Heart left ventricle (tissue), 16 donors: ENCODE results near the gene CHAF1A. TPM values are rescaled to one million over a fixed set of nuclear protein-coding genes. Genes with fewer than 3 reads are reported as not detected.

Experiments
- ATAC-seq, 4 donors: fragments of 200-7000 bp; cut with Tn5 transposase; one replicate each; pipeline ENCODE4 v1.9.1; 2020 to 2022; ENCODE audit warnings: moderate library complexity in 4 of 4, mild to moderate bottlenecking in 3 of 4, moderate number of reproducible peaks in 1 of 4
- DNase-seq, 5 donors: peaks; one replicate each; pipeline ENCODE4 v3.0.0-alpha.2; 2020
- H3K27ac ChIP-seq, 12 donors: fragments of 200-600 bp; sonication (generic) in 4 of 12; one replicate each; pipeline versions ENCODE4 v1.5.0 to v1.8.0; 2016 to 2022; ENCODE audit warnings: mild to moderate bottlenecking in 2 of 12
- H3K27me3 ChIP-seq, 9 donors: fragments of 200-600 bp; sonication (generic) in 2 of 9; one replicate each; pipeline versions ENCODE4 v1.5.1 to v1.8.0; 2016 to 2022; ENCODE audit warnings: mild to moderate bottlenecking in 3 of 9
- H3K36me3 ChIP-seq, 9 donors: fragments of 200-600 bp; sonication (generic) in 2 of 9; one replicate each; pipeline versions ENCODE4 v1.5.0 to v1.8.0; 2018 to 2022; ENCODE audit warnings: mild to moderate bottlenecking in 2 of 9
- H3K4me1 ChIP-seq, 12 donors: fragments of 200-600 bp; sonication (generic) in 4 of 12; one replicate each; pipeline versions ENCODE4 v1.5.0 to v1.8.0; 2016 to 2022; ENCODE audit warnings: mild to moderate bottlenecking in 3 of 12
- H3K4me3 ChIP-seq, 12 donors: fragments of 200-600 bp; sonication (generic) in 4 of 12; one replicate each; pipeline versions ENCODE4 v1.5.0 to v1.8.0; 2017 to 2022; ENCODE audit warnings: mild to moderate bottlenecking in 9 of 12, moderate library complexity in 4 of 12
- H3K9me3 ChIP-seq, 12 donors: fragments of 200-600 bp; sonication (generic) in 4 of 12; one replicate each; pipeline versions ENCODE4 v1.5.0 to v1.8.0; 2016 to 2022; ENCODE audit warnings: mild to moderate bottlenecking in 1 of 12
- POLR2A ChIP-seq, 2 donors: fragments of 450-650 bp; IDR thresholded peaks; one replicate each; pipeline ENCODE4 v1.6.1; 2017; ENCODE audit warnings: antibody characterized with exemption in 2 of 2, mild to moderate bottlenecking in 2 of 2, moderate library complexity in 2 of 2
- WGBS, 4 donors: extraction: QIAGEN DNeasy Blood & Tissue Kit in 2 of 4; methylation state at CpG; one replicate each; pipeline versions ENCODE4 v1.1.5 to v1.1.7; 2013 to 2018; 5-methylcytosine and 5-hydroxymethylcytosine counted together
- intact Hi-C, 10 donors: fragments of 100-400 bp; cut with DNase I; formaldehyde crosslinking; loops; one replicate each; pipeline versions ENCODE4 v1.11.1 to v1.14.2; 2022
- polyA plus RNA-seq, 2 donors: library from polyadenylated mRNA; stranded (reverse); fragments of 200-250 nt; gene quantifications; one replicate each; pipeline ENCODE4 v1.2.3, GENCODE V29; 2013
- total RNA-seq, 9 donors: library from RNA; depleted of rRNA in 2 of 9; stranded (reverse); fragments of >200 nt in 2 of 9; fragmentation: NEBNext Ultra II Directional in 3 of 9; extraction: Animal tissue kit (Norgen Biotek cat#: 25700) in 3 of 9; gene quantifications; one replicate each; pipeline versions ENCODE4 v1.1.0 to v1.2.4, GENCODE V29; 2016 to 2023
- TF ChIP-seq, protein P1 (sequence below), 12 donors: fragments of 200-600 bp; sonication (generic) in 4 of 12; IDR thresholded peaks; one replicate each; pipeline versions ENCODE4 v1.5.0 to v1.8.0; 2018 to 2022; ENCODE audit warnings: antibody characterized with exemption in 12 of 12, mild to moderate bottlenecking in 5 of 12
- donor health status: ischemic (EF 13 %, LVEDD 7.1; RV severe dilation, severe dysfunction).
- donor health status: healthy with polysubstance abuse.
- donor health status: DM: no; HTN: yes; CAD: no.
- donor health status: DM: no; HTN: no; CAD: no.
- donor health status: ischemic (EF 25% LVEDD 6.9; RV normal size, moderate dysfunction).
- donor health status: ischemic (EF 25% LVEDD 5.7; RV mildly dilated, moderate dysfunction).
- donor health status: healthy.
- donor health status: DM: yes; HTN: yes; CAD: no.
- donor health status: ischemic (EF 35%, LVEDD 5.7; RV mildly dilated, moderate dysfunction).
- donor health status: nonischemic (EF 11% LVEDD 7.7; RV severe dilation, severe dysfunction).
- donor health status: DM: yes; HTN: yes; CAD: no.
- donor health status: PGD.
- donor health status: ischemic (EF 29% LVEDD 5.4; RV normal size, mild dysfunction).
- donor health status: nonischemic (EF 23%, LVEDD 6.1; RV moderate dilation, normal function).

The CHAF1A gene
- total and polyA plus RNA-seq, 11 donors, result 2.9 to 10.7 (median 5.5) TPM

GRCh38 chr19:4442819-4443146 lies 40.3 kb downstream of the CHAF1A start:
- no peak for TF ChIP-seq POLR2A (IDR thresholded peaks at IDR 0.05)
- TF ChIP-seq, protein P1, sequence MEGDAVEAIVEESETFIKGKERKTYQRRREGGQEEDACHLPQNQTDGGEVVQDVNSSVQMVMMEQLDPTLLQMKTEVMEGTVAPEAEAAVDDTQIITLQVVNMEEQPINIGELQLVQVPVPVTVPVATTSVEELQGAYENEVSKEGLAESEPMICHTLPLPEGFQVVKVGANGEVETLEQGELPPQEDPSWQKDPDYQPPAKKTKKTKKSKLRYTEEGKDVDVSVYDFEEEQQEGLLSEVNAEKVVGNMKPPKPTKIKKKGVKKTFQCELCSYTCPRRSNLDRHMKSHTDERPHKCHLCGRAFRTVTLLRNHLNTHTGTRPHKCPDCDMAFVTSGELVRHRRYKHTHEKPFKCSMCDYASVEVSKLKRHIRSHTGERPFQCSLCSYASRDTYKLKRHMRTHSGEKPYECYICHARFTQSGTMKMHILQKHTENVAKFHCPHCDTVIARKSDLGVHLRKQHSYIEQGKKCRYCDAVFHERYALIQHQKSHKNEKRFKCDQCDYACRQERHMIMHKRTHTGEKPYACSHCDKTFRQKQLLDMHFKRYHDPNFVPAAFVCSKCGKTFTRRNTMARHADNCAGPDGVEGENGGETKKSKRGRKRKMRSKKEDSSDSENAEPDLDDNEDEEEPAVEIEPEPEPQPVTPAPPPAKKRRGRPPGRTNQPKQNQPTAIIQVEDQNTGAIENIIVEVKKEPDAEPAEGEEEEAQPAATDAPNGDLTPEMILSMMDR (IDR thresholded peaks at IDR 0.05), result no peak
- ATAC-seq (no peak), DNase-seq (no peak)
- intact Hi-C loops, result no loop called here
- 84 to 89% (median 85%) methylated on average over 8 to 10 of the region's 10 CpGs for WGBS, 4 donors
- Histone ChIP-seq H3K4me3 (no peak overlapping the region), H3K27me3 (no peaks in the 10 kb centered on the region), H3K4me1 (no peaks in the 10 kb centered on the region), H3K27ac (no peak overlapping the region), H3K36me3 (peaks cover 0 to 45% (median 39%) of the 10 kb centered on the region in 9 donors), H3K9me3 (no peaks in the 10 kb centered on the region)

DNA sequence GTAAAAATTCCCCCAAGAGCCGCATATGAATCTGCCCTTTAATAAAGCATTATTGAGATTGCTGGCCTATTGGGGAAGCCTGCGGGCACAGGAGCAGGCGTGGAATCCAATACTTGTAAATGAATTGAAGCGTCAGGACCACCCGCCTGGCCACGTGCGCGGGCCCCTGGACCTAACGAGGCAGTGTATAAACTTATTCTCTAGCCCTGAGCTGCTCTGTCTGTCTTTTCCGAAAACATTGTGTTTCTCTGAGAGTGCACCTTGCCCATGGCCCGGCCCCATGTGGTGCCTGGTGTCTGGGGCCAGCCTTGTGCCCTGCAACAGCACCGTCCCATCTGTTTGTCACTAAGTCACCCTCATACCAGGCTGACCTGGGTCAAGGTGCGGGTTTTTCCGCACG lies 40.7 kb downstream of the CHAF1A start:
- H3K4me1 ChIP-seq, result no peaks in the 10 kb centered on the region
- no peaks in the 10 kb centered on the region for H3K9me3 ChIP-seq
- no peak overlapping the region for H3K27ac ChIP-seq
- peaks cover 0 to 49% (median 43%) of the 10 kb centered on the region in 9 donors for H3K36me3 ChIP-seq
- H3K4me3 ChIP-seq, result no peak overlapping the region
- WGBS, 4 donors, result 90 to 94% (median 92%) methylated on average over 15 of the region's 15 CpGs
- intact Hi-C loops, result no loop called here
- TF ChIP-seq POLR2A (IDR thresholded peaks at IDR 0.05), result no peak
- TF ChIP-seq, protein P1 (IDR thresholded peaks at IDR 0.05), result no peak
- DNase-seq (no peak), ATAC-seq (no peak)
- no peaks in the 10 kb centered on the region for H3K27me3 ChIP-seq

DNA sequence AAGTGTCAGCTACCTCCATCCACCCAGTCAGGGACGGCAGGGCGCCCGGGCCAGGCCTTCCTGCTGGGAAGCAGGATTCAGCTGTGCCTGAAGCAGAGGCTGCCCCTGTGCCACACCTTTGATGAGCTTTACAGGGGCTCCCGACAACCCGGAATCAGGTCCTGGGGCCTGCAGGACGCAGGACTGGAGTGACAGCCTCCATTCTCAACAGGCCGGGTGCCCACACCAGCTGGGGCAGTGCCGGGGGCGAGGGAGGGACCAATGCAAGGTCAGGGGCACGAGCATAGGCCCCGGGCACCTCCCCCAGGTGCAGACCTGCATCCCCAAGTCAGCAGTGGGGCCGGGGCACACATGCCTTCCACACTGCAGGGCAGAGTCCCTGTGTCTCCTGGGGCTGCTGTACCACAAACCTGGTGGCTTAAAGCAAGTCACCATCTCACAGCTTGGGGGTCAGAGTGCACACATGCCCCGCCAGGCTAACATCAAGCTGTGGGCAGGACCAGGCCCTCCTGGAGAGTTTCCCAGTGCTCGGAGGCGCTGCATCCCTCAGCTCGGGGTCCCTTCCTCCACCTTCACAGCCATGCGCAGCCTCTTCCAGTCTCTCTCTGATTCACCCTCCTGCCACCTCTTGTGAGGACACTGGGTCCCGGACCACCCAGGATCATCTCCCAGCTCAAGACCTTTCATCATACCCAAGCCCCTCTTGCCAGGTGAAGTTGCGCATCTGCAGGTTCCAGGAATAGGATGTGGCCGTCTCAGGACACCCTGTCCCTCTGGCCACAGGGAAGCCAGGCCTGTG lies 41.7 kb downstream of the CHAF1A start:
- intact Hi-C loops, result no loop called here
- DNase-seq, result no peak
- Histone ChIP-seq H3K9me3 (no peaks in the 10 kb centered on the region), H3K36me3 (peaks cover 0 to 59% (median 52%) of the 10 kb centered on the region in 9 donors), H3K27me3 (no peaks in the 10 kb centered on the region), H3K27ac (no peak overlapping the region), H3K4me1 (peaks cover 0 to 10% (median 2%) of the 10 kb centered on the region in 12 donors), H3K4me3 (no peak overlapping the region)
- WGBS, 4 donors, result 73 to 85% (median 81%) methylated on average over 10 to 20 of the region's 20 CpGs
- no peak for ATAC-seq
- TF ChIP-seq, protein P1 (IDR thresholded peaks at IDR 0.05), result no peak
- TF ChIP-seq POLR2A (IDR thresholded peaks at IDR 0.05), result no peak

DNA sequence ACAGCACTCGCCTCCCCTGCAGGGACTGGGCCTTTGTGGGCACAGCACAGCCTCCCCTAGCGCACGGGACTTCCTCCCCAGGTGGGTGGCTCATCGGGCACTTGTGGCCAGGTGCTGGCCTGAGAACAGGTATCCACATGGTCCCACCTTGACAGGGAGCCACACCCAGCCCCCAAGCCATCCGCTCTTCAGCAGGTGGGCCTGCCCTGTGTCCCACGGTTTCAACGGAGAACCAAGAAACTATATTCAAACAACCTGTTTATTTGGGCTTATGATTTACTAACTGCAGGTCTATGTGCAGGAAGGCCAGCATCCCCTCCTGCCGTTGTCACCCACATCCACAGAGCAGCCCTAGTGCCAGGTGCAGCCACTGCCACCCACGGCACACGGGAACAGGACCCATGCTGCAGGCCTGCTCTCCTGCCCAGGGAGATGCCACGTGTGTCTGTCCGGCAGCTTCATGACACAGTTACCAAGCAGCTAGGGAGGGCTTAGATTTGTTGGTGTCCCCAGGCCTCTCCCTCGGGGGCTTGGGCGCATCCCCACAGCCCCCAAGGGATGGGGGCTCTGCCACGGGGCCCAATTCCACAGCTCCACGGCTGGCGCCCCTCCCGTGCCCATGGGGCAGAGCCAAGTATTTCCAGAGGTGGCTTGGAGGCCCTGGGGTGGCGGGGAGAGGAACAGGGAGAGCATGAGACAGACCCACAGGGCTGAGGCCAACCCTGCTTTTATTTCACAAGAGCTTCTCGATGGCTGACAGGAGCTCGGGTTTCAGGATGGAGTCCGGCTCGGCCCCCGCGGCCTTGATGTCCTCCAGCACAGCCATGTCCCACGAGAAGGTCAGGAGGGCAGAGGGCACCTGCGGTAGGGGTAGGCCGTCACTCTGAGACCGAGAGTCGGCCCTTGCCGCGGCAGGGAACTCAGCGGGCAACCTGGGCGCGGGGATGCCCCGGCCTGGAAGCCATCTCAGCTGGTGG lies 42.6 kb downstream of the CHAF1A start:
- DNase-seq, result no peak
- Histone ChIP-seq H3K9me3 (no peaks in the 10 kb centered on the region), H3K4me3 (no peak overlapping the region), H3K36me3 (peaks cover 0 to 68% (median 61%) of the 10 kb centered on the region in 9 donors), H3K4me1 (peaks cover 0 to 12% (median 2%) of the 10 kb centered on the region in 12 donors), H3K27me3 (no peaks in the 10 kb centered on the region), H3K27ac (no peak overlapping the region)
- ATAC-seq, result no peak
- TF ChIP-seq, protein P1 (IDR thresholded peaks at IDR 0.05), result no peak
- TF ChIP-seq POLR2A (IDR thresholded peaks at IDR 0.05), result no peak
- intact Hi-C loops, result no loop called here
- WGBS, 4 donors, result 80 to 86% (median 84%) methylated on average over 22 to 36 of the region's 36 CpGs
